Dermis microvascular lymphatic vessel endothelial cell (primary cell): ENCODE results near the gene MYH15. TPM values are rescaled to one million over a fixed set of nuclear protein-coding genes. Genes with fewer than 3 reads are reported as not detected.

Source experiments
- DNase-seq, 2 donors: peaks; one replicate each; pipeline versions ENCODE4 v3.0.0 to v3.0.0-alpha.2; 2010; ENCODE audit warnings: low read depth in 2 of 2
- total RNA-seq: library from RNA; depleted of rRNA; stranded (reverse); fragments of >200 nt; gene quantifications from 2 replicates; pipeline ENCODE4 v1.2.1, GENCODE V29; 2014

The MYH15 gene
- total RNA-seq, 1 donor from 2014 or later = 0.13 TPM

GRCh38 chr3:108509871-108510270 lies 525 bp downstream of the MYH15 start:
- DNase-seq = no peak

- no peak for DNase-seq
Measured at GRCh38 chr3:108509263-108509662, 1.1 kb downstream of the MYH15 start.

DNA sequence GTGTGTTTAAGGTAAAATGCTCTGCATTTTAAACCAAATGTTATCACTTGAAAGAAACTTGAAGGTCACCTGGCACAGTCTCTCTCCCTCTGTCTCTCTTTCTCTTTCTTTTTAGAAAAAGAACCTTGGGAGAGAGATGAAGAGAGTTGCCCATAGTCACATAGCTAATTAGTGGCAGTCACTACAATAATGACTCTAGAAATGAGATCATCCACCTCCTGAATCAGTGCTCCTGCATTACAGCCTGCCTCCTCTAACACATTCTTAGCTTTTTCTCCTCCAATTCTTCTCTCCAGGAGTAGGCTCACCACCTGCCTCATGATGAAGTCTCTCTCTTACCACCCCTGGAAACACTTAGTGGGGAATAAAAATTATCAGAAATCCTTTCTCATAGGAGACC lies 2.5 kb downstream of the MYH15 start:
- no peak for DNase-seq

DNA sequence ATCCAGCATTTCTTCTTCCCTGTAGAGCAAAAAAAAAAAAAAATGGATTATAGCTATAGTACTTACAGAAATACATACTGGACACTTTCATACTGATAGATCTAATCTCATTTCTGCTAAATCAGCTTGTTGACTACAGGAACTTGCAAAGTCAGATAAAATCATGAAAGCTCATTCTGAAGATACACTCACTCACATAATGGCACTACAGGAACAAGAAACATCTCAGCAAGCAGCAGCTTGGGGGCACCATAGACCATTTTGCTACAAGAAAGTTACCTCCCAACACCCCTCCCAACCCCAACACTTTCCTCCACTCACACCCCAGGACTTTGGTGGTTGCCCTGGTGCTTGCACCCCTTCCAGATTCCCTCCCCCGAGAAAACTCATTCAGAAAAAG lies 4.6 kb downstream of the MYH15 start:
- no peak for DNase-seq

DNA sequence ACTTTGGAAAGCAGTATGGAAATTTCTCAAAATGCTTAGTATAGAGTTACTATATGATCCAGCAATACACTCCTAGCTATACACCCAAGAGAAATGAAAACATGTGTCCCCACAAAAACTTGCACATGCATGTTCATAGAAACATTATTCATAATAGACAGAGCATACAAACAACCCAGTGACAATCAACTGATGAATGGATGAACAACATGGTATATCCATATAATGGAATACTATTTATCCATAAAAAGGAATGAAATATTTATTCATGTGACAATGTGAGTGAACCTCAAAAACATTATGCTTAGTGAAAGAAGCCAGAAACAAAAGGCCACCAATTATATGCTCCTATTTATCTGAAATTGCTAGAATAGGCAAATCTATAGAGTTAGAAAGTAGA lies 6.7 kb downstream of the MYH15 start:
- no peak for DNase-seq

DNA sequence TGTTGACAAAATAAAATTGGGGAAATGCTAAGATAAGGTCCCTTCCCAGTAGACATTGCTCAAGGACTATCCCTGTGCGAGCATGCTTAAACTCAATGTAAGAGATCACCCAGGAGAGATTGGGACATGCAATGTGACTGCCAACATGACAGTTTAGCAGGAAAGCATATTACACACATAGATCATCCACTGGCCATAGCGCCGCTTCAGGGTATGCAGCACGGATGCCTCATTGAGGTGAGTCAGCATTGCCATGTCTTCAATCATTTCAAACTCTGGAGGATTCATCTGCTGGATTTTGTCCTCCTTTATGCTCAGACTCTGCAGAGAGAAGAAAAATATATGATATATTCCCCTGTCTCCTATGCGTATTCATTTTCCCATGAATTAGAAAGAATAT lies 8.9 kb downstream of the MYH15 start:
- no peak for DNase-seq

- no peak for DNase-seq
Measured at GRCh38 chr3:108500728-108501127, 9.7 kb downstream of the MYH15 start.

GRCh38 chr3:108497271-108497670 lies 13.1 kb downstream of the MYH15 start:
- DNase-seq = no peak

- DNase-seq = no peak
Measured at GRCh38 chr3:108495717-108496116, 14.7 kb downstream of the MYH15 start.

- DNase-seq = no peak
Measured at GRCh38 chr3:108494906-108495531, 15.4 kb downstream of the MYH15 start.

- no peak for DNase-seq
Measured at GRCh38 chr3:108493862-108494261, 16.5 kb downstream of the MYH15 start.

DNA sequence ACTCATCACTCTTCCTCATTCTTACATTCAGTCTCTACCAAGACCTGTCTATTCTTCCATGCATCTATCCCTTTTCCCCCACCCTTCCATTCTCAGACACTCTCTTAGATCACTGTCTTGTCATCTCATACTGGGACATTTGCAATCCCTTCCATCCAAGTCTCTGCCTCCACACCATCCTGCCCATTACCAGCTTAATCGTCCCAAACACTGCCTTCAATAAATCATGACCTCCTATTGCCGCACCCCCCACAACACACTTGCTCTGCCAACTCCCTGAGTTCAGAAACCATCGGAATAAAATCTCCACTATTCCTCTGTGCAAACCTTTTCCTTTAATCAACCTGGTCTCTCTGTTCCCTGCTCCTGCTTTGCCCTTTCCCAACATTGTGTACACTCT lies 18.9 kb downstream of the MYH15 start:
- DNase-seq = no peak

DNA sequence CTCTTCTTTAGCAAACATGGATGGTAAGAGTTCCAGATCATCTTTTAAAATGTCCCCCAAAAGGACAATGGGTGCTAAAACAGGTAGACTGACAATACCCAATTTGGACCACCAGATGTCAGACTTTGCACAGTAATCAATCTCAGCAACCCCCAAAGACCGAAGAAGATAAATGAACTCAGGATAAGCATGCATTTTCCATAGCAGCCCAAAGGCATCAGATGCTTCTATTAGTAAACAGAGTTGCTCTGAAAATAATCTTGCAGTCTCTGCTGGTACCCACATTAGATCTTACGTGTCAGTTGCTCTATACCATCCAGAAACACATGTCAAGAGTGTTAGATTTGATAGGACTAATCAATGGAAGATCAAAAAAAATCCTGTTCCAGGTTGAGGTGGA lies 20.6 kb downstream of the MYH15 start:
- peak; percentile 51 to 63 for DNase-seq

DNA sequence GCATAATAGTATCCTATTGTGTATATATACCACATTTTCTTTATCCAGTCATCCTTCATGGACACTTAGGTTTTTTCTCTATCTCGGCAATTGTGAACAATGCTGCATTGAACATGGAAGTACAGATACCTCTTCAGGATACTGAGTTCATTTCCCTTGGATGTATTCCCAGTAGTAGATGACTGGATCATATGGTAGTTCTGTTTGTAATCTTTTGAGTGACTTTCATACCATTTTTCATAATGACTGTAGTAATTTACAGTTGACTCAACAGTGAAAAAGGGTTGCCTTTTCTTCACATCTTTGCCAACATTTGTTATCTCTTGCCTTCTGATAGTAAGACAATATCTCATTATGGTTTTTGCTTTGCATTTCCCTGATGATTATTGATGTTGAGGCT lies 21.8 kb downstream of the MYH15 start:
- DNase-seq = peak; percentile 69 to 91

GRCh38 chr3:108487439-108487838 lies 23.0 kb downstream of the MYH15 start:
- DNase-seq = no peak

DNA sequence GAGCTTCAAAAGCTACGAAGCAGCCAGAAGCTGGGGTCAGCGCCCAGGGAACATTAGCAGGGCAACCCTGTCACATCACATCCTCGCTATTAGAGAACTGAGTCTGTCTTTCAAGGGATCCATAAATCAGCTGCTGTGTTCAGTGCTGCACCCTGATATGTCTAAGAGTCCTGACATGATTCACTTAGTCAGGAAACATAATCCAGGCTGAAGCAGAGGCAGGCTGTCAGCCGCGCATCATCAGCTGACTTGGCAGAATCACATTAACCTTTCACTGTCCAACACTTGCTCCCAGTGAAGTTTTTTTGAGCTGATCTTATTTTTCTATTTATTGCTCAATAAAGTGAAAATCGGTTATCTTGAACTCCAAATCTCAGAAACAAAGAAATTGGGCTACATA lies 23.5 kb downstream of the MYH15 start:
- peak; percentile 32 to 76 for DNase-seq

GRCh38 chr3:108486338-108486737 lies 24.1 kb downstream of the MYH15 start:
- no peak for DNase-seq

GRCh38 chr3:108485146-108485545 lies 25.2 kb downstream of the MYH15 start:
- no peak for DNase-seq

DNA sequence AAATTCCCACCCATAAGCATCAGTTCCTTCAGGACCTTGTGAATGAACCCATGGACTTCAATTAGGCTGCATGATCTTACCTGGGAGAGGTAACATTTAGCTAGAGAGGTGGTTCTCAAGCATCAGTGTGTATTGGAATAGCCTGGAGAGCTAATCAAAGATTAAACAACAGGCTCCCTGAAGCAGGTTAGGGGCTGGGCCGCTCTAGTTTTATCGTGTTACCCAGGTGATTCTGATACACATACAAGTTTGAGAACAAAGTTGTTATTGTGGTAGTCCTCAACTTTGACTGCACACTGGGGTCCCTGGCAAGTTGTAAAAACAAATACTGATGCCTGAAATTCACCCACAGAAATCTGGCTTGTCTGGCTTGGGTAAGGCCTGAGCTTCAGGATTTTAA lies 31.2 kb downstream of the MYH15 start:
- DNase-seq = no peak

DNA sequence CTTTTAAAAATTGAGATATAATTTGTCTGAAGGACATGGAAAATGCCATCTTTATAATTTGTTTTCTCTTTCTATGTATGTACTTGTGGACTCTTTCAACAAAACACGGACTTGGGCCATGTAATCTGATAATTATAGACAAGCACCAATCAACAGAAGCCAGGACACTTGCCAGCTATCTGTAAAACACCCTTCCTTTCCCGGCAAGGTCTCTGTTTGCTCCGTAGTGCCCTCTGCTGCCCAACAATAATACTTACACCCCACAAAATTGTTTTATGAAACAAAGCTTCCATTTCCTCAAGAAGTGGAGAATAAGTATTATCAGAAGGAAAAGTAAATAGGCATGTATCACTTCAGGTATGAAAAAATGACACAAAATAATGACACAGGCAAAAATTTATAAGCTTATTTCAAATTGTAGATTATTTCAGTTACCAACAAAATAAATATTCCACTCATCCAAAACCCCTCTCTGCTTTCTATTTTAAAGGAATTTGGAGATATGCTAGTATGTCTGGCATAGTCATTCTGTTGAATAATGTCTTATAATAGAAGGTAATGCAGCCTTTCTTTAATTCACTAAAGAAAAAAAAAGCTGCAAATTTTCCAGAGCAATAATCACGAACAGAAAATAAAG lies 32.8 kb downstream of the MYH15 start:
- peak; percentile 57 to 75 for DNase-seq

DNA sequence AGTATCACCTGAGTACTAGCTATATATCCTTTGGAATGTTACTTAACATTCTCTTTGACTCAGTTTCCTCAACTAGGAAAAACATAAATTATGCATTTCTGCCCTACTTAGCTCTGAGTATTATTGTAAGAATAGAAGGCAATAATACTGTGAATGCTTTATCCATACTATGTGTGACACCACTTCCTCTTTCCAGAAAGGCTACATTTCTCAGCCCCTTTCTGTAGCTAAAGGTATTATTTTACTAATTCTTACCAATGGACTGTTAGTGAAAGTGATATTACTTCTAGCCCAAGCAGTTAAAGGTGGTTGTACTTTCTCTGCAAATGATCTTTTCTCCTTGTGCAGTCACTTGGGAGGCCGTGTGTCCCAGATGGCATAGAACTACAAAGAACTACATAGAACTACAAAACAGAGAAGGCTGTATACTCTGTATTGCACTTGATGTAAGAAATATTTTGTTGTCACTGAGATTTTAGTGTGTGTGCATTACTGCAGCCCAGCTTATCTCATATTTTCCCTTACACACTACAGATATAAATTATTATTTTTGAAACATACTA lies 35.1 kb downstream of the MYH15 start:
- no peak for DNase-seq

DNA sequence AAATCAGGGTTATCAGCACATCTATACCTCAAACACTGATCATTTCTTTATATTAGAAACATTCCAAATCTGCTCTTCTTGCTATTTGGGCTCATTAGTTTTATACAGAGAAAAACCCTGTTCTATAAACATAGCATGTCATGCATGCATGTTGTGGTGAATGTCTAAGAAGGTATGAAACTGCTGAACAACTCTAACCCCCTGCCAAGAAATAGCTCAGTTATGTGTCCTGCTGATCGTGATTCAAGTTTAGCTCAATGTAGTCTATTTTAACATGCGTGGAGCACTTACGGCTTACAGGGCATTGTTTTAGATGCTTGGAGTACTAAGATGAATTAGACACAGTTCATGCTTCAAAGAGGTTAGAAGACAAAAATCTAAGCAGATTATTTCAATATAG lies 35.8 kb downstream of the MYH15 start:
- DNase-seq = no peak

DNA sequence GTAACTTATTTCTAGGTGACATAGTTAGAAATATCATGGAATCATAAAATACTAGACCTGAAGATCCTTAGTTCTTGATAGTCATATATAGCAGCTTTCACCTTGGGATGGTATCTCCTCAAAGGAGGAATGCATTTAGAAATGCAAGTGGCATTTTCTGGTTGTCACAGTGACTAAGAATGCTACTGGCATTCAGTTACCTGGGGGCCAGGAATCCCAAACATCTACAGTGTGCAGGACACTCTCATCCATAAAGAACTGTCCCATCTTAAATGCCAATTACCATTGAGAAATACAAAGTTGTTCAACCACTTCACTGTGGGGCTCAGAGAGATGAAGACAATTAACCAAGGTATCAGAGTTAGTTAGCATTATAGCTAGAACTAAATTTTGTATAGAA lies 36.7 kb downstream of the MYH15 start:
- DNase-seq = no peak
